Hepatocyte (in vitro differentiated cells): ENCODE results near the gene CDKN3.

ENCODE experiments used
- EZH2 ChIP-seq: fragments of 200-600 bp; sonication (generic); IDR thresholded peaks from 2 replicates; pipeline ENCODE4 v1.6.1; 2016; ENCODE audit warnings: antibody characterized with exemption, mild to moderate bottlenecking, borderline replicate concordance
- TF ChIP-seq, protein P1 (sequence below): fragments of 200-600 bp; sonication (generic); IDR thresholded peaks from 2 replicates; pipeline ENCODE4 v1.5.1; 2016; ENCODE audit warnings: antibody characterized with exemption, mild to moderate bottlenecking; ENCODE audit not compliant: poor library complexity

GRCh38 chr14:54353694-54354093 is 43.1 kb upstream of the CDKN3 start:
- TF ChIP-seq, protein P1, sequence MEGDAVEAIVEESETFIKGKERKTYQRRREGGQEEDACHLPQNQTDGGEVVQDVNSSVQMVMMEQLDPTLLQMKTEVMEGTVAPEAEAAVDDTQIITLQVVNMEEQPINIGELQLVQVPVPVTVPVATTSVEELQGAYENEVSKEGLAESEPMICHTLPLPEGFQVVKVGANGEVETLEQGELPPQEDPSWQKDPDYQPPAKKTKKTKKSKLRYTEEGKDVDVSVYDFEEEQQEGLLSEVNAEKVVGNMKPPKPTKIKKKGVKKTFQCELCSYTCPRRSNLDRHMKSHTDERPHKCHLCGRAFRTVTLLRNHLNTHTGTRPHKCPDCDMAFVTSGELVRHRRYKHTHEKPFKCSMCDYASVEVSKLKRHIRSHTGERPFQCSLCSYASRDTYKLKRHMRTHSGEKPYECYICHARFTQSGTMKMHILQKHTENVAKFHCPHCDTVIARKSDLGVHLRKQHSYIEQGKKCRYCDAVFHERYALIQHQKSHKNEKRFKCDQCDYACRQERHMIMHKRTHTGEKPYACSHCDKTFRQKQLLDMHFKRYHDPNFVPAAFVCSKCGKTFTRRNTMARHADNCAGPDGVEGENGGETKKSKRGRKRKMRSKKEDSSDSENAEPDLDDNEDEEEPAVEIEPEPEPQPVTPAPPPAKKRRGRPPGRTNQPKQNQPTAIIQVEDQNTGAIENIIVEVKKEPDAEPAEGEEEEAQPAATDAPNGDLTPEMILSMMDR = no peak
- no peak for TF ChIP-seq EZH2
